Left ventricle myocardium inferior (tissue), 1 donor: ENCODE data around the gene DOK7. TPM values are rescaled to one million over a fixed set of nuclear protein-coding genes. Genes with fewer than 3 reads are reported as not detected.
A peak's percentile ranks its signal among the peaks of the same experiment; 100 is the strongest.

Experiments used
- DNase-seq: peaks from one replicate; pipeline ENCODE4 v3.0.0-alpha.2; 2020
- H3K27ac ChIP-seq: fragments of 200-600 bp; replicated peaks from 2 replicates; pipeline ENCODE4 v1.8.0; 2021
- H3K27me3 ChIP-seq: fragments of 200-600 bp; 2 replicates; pipeline ENCODE4 v1.8.0; 2021; ENCODE audit warnings: low read depth
- H3K36me3 ChIP-seq: fragments of 200-600 bp; 2 replicates; pipeline ENCODE4 v1.8.0; 2021
- H3K4me1 ChIP-seq: fragments of 200-600 bp; 2 replicates; pipeline ENCODE4 v1.8.0; 2021
- H3K4me3 ChIP-seq: fragments of 200-600 bp; 2 replicates; pipeline ENCODE4 v1.8.0; 2021; ENCODE audit warnings: mild to moderate bottlenecking, moderate library complexity
- H3K9me3 ChIP-seq: fragments of 200-600 bp; replicated peaks from 2 replicates; pipeline ENCODE4 v1.8.0; 2021
- intact Hi-C: fragments of 100-400 bp; cut with micrococcal nuclease; formaldehyde crosslinking; loops from one replicate; pipeline ENCODE4 v1.11.0; 2022
- total RNA-seq: library from RNA; stranded (reverse); fragmentation: NEBNext Ultra II Directional; extraction: Animal tissue kit (Norgen Biotek cat#: 25700); gene quantifications from one replicate; pipeline ENCODE4 v1.2.1, GENCODE V29; 2021
- TF ChIP-seq, protein P1 (sequence below): fragments of 200-600 bp; IDR thresholded peaks from 2 replicates; pipeline ENCODE4 v1.8.0; 2021; ENCODE audit warnings: antibody characterized with exemption, mild to moderate bottlenecking, borderline replicate concordance
- donor health status: DM: no; HTN: yes; CAD: no; lungs with severe emphysema.

DOK7 gene
- total RNA-seq, 1 donor from 2014 or later: 46.7 TPM

DNA sequence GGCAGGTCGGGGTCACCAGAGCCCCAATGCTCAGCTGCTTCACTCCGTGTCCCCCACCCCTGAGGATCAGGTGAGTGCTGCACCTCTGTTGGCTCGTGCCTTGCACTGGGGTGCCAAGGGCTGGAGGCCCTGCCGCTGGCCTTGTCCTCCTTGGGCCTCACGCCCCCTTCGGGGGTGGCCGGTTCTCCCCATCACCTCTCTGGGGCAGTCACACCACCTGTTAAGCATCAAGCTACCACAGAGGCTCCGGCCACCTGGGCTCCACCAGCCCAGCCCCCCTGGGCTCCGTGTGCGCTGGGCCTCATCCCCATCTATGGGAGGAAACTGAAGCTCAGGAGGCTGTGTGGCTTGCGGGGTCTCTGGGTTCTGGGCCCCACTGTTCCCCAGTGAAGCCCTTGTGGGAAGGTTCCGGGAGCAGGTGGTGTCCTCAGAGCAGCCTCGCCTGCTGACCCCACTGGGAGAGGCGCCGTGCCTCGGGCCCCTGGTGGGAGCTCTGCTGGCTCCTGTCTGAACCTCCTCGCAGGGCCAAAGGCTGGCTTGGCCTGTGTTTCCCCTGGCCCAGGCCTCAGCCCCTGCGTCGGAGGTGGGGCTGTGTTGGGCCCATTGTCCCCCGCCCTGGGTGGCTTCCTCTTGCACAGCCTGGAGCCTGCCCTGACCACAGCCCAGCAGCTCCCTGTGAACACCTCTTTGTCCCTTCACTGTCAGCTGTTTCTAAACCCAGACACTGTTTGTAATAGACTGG lies 30.8 kb downstream of the DOK7 start:
- Histone ChIP-seq H3K4me3 (no peak overlapping the region), H3K9me3 (no peaks in the 10 kb centered on the region), H3K4me1 (peaks cover 49% of the 10 kb centered on the region), H3K27ac (peak overlapping the region; percentile 42), H3K36me3 (peaks cover 16% of the 10 kb centered on the region), H3K27me3 (peaks cover 48% of the 10 kb centered on the region)
- TF ChIP-seq, protein P1, sequence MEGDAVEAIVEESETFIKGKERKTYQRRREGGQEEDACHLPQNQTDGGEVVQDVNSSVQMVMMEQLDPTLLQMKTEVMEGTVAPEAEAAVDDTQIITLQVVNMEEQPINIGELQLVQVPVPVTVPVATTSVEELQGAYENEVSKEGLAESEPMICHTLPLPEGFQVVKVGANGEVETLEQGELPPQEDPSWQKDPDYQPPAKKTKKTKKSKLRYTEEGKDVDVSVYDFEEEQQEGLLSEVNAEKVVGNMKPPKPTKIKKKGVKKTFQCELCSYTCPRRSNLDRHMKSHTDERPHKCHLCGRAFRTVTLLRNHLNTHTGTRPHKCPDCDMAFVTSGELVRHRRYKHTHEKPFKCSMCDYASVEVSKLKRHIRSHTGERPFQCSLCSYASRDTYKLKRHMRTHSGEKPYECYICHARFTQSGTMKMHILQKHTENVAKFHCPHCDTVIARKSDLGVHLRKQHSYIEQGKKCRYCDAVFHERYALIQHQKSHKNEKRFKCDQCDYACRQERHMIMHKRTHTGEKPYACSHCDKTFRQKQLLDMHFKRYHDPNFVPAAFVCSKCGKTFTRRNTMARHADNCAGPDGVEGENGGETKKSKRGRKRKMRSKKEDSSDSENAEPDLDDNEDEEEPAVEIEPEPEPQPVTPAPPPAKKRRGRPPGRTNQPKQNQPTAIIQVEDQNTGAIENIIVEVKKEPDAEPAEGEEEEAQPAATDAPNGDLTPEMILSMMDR: no peak
- DNase-seq: no peak
- intact Hi-C loops: no loop called here

DNA sequence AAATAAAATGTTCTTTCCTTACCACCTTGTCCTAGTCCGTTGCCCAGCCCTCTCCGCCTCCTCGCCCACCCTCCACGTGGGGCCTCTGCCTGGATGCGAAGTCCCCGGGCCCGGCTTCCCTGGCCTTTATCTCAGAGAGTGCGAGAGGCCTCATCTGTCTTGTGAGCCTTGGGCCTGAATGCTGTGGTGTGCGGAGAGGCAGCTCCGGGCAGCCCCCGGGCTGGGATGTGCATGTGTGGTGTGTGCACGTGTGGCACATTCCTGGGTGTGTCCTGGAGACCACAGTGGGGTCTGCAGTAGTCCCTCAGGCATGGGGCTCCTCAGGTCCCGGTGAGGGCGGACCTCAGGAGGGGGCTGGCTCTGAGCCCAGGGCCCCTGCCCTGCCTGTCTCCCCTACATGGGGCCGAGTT lies 31.4 kb downstream of the DOK7 start:
- H3K9me3 ChIP-seq: no peaks in the 10 kb centered on the region
- peaks cover 48% of the 10 kb centered on the region for H3K27me3 ChIP-seq
- TF ChIP-seq, protein P1: no peak
- H3K36me3 ChIP-seq: peaks cover 16% of the 10 kb centered on the region
- peaks cover 51% of the 10 kb centered on the region for H3K4me1 ChIP-seq
- intact Hi-C loops: no loop called here
- DNase-seq: no peak
- H3K27ac ChIP-seq: peak overlapping the region; percentile 42
- H3K4me3 ChIP-seq: no peak overlapping the region

DNA sequence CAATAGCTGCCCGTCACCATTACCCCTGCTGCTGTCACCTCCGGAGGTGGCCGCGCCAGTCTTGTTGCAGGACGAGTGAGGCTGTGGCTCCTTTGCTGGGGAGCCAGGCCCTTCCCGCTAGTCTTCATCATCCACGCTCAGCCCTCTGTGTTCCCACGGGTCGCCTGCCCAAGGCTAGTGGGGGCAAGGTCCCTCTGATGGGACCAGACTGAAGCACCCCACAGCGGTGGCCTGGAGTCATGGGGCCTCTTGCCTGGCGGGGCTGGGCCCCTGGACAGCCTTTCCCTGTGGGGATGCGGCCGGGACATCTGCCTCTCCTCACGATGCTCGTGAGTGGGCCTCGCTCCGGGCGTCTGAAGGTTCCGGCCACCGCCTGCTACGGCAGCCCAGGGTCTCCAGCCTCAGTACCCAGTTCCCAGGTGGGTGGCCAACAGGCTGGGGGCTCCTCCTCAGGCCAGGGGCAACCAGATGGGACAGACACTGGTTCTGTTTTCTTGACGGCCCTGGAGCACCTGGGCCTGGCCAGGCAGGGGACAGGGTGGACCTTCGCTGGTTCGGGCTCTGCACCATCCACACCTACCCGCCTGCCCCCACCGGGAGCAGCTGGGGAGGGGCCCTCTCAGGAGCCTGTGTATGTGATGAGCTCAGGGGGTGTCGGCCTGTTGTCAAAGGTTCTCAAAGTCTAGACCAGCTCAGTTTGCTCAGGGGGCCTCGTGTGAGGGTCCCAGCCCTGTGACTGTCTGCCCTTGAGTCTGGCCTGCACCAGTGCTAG lies 32.3 kb downstream of the DOK7 start:
- H3K4me3 ChIP-seq: no peak overlapping the region
- H3K4me1 ChIP-seq: peaks cover 56% of the 10 kb centered on the region
- H3K27me3 ChIP-seq: peaks cover 48% of the 10 kb centered on the region
- H3K36me3 ChIP-seq: peaks cover 17% of the 10 kb centered on the region
- H3K9me3 ChIP-seq: no peaks in the 10 kb centered on the region
- intact Hi-C loops: no loop called here
- TF ChIP-seq, protein P1: no peak
- no peak for DNase-seq
- peak overlapping the region; percentile 42 for H3K27ac ChIP-seq

DNA sequence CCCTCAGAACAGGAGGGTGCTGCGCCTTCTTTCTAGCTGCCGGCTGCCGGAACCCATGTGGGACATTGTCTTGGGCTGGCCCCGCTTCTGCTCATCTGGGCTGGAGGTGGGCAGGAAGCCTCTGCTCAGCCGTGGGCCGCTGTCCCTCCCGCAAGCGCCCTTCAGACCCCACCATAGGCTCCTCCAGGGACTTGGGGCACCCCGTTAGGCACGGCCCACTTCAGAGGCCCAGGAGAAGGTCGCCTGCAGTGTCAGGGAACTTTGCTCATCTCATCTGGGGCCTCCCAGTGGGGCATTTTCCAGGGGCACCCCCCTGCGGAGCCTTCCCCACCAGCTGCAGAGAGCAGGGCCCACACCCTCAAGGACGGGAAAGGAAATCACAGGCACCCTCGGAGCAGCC lies 32.9 kb downstream of the DOK7 start:
- TF ChIP-seq, protein P1: no peak
- Histone ChIP-seq H3K4me3 (no peak overlapping the region), H3K27ac (peak overlapping the region; percentile 8), H3K27me3 (peaks cover 48% of the 10 kb centered on the region), H3K36me3 (peaks cover 21% of the 10 kb centered on the region), H3K9me3 (no peaks in the 10 kb centered on the region), H3K4me1 (peaks cover 62% of the 10 kb centered on the region)
- intact Hi-C loops: no loop called here
- DNase-seq: no peak

DNA sequence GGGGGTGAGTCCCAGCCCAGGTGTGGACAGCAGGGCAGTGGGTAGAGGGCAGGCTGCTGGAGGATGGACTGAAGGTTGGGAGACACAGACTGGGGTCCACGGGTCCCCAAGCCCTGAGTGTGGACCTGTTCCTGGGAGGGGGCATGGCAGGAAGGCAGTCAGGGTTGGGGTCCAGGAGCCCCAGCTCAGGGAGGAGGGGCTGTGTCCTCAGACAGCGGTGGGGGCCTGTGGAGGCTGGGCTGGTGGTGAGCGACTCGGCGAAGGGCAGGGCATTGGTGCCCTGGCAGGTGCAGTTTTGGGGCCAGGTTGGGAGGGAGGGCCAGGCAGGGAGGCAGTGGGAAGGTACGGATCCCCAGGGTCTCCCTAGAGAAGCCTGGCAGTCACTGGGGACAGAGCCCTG lies 34.0 kb downstream of the DOK7 start:
- peaks cover 12% of the 10 kb centered on the region for H3K36me3 ChIP-seq
- peaks cover 73% of the 10 kb centered on the region for H3K4me1 ChIP-seq
- intact Hi-C loops: no loop called here
- no peak for DNase-seq
- H3K27me3 ChIP-seq: peaks cover 40% of the 10 kb centered on the region
- H3K27ac ChIP-seq: peak overlapping the region; percentile 38
- H3K9me3 ChIP-seq: no peaks in the 10 kb centered on the region
- TF ChIP-seq, protein P1: no peak
- H3K4me3 ChIP-seq: no peak overlapping the region
